GM12872 (cell line): ENCODE results near the gene ATG5.

Experiments
- CTCF ChIP-seq: IDR thresholded peaks from 3 replicates; pipeline ENCODE4 v1.5.1; 2011; ENCODE audit warnings: low read depth, mild to moderate bottlenecking, low read length, moderate library complexity; ENCODE audit not compliant: insufficient read depth

The ATG5 gene

GRCh38 chr6:106141441-106142237 lies 183.9 kb downstream of the ATG5 start:
- no peak for TF ChIP-seq CTCF

DNA sequence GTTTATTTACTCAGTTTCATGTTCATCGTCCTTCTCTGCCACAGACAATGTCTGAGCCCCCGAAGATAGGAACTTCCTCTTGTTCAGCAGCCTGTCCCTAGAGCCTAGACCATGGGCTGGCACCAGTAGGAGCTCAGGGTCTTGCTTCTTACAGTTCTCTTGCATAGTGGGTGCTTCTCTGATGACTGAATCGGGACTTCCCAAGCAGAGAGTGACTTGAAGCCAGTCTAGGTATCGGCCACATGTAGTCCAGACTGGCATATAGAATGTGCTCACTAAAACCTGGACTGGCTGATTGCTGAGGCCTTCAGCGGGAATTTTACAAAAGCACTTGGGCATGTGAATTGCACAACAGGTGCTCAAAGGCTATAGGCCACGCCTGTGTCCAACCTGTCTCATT lies 187.4 kb downstream of the ATG5 start:
- TF ChIP-seq CTCF = no peak

- no peak for TF ChIP-seq CTCF
Measured at GRCh38 chr6:106136845-106137244, 188.7 kb downstream of the ATG5 start.

DNA sequence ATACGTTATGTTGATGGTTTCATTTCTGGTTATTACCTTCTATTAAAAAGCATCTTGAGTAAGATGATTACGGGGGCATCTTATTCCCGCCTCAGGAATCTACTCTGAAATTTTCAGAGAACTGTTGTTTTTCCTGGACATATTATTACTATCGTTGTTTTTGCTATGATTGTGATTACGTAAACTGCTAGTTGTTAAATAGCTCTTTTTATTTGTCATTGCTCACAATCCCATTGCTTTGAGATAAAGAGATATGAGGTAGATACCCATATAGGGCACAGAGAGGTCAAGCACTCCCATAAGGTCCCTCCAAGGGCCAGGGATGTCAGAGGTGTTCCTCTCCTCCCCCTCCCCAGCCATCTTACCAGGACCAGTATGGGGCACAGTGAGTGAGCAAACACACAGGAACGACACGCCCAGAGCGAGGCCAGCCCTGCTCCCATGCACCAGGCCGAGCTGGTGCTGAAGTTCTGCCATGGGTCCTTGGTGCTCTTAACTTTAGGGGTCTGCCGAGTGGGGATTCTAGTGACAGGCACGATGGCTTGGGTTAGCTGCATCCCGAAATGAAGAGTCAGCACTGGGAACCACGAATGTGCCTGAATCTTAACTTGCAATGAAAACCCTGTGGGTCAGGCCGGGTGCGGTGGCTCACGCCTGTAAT lies 189.5 kb downstream of the ATG5 start:
- no peak for TF ChIP-seq CTCF

GRCh38 chr6:106134906-106135634 lies 190.5 kb downstream of the ATG5 start:
- no peak for TF ChIP-seq CTCF
